ENCODE results near the gene TCAIM.

TCAIM gene

GRCh38 chr3:44337248-44337785 lies 1.2 kb upstream of the TCAIM start:
- H3K9ac ChIP-seq = peak overlapping the region; percentile 81; the same call in 1 of the 2 replicates
- H3K4me1 ChIP-seq (ENCODE audit: low read depth, poor library complexity, severe bottlenecking) = peaks cover 12% of the 10 kb centered on the region
- H3K4me2 ChIP-seq = peak overlapping the region; percentile 82
- no peaks in the 10 kb centered on the region for H3K79me2 ChIP-seq (ENCODE audit: insufficient read depth, low read depth)
- no peaks in the 10 kb centered on the region for H4K20me1 ChIP-seq (ENCODE audit: insufficient read depth)
- no peaks in the 10 kb centered on the region for H3K36me3 ChIP-seq (ENCODE audit: insufficient read depth)
- TF ChIP-seq CTCF (conservative IDR thresholded peaks at IDR 0.05; ENCODE audit: low read depth, low read length) = no peak
- peak overlapping the region; percentile 90 for H2AFZ ChIP-seq (ENCODE audit: low read depth)
- no peak overlapping the region for H3K4me3 ChIP-seq (IDR thresholded peaks at IDR 0.05; ENCODE audit: insufficient read depth, low read depth, low read length)
- H3K27ac ChIP-seq = no peak overlapping the region
- no peaks in the 10 kb centered on the region for H3K27me3 ChIP-seq (ENCODE audit: insufficient read depth, low read depth)

GRCh38 chr3:44338828-44339127 lies 212 bp downstream of the TCAIM start:
- Histone ChIP-seq H3K4me1 (ENCODE audit: low read depth, poor library complexity, severe bottlenecking) (peaks cover 12% of the 10 kb centered on the region), H3K4me2 (peak overlapping the region; percentile 73), H3K79me2 (ENCODE audit: insufficient read depth, low read depth) (no peaks in the 10 kb centered on the region), H3K9ac (peak overlapping the region; percentile 81), H3K4me3 (IDR thresholded peaks at IDR 0.05; ENCODE audit: insufficient read depth, low read depth, low read length) (no peak overlapping the region), H3K27ac (peak overlapping the region; percentile 66), H3K36me3 (ENCODE audit: insufficient read depth) (no peaks in the 10 kb centered on the region), H4K20me1 (ENCODE audit: insufficient read depth) (no peaks in the 10 kb centered on the region), H3K27me3 (ENCODE audit: insufficient read depth, low read depth) (no peaks in the 10 kb centered on the region), H2AFZ (ENCODE audit: low read depth) (peak overlapping the region; percentile 90)
- no peak for TF ChIP-seq CTCF (conservative IDR thresholded peaks at IDR 0.05; ENCODE audit: low read depth, low read length)

GRCh38 chr3:44339181-44340057 lies 853 bp downstream of the TCAIM start:
- Histone ChIP-seq H2AFZ (ENCODE audit: low read depth) (peak overlapping the region; percentile 90), H3K79me2 (ENCODE audit: insufficient read depth, low read depth) (no peaks in the 10 kb centered on the region), H3K36me3 (ENCODE audit: insufficient read depth) (no peaks in the 10 kb centered on the region), H3K4me1 (ENCODE audit: low read depth, poor library complexity, severe bottlenecking) (peaks cover 12% of the 10 kb centered on the region), H3K4me3 (IDR thresholded peaks at IDR 0.05; ENCODE audit: insufficient read depth, low read depth, low read length) (no peak overlapping the region), H3K27me3 (ENCODE audit: insufficient read depth, low read depth) (no peaks in the 10 kb centered on the region), H3K9ac (peak overlapping the region; percentile 81; the same call in 1 of the 2 replicates), H3K4me2 (peak overlapping the region; percentile 73), H4K20me1 (ENCODE audit: insufficient read depth) (no peaks in the 10 kb centered on the region), H3K27ac (peak overlapping the region; percentile 66; the same call in 1 of the 2 replicates)
- no peak for TF ChIP-seq CTCF (conservative IDR thresholded peaks at IDR 0.05; ENCODE audit: low read depth, low read length)

GRCh38 chr3:44340058-44340395 lies 1.5 kb downstream of the TCAIM start:
- Histone ChIP-seq H3K27ac (no peak overlapping the region), H3K36me3 (ENCODE audit: insufficient read depth) (no peaks in the 10 kb centered on the region), H2AFZ (ENCODE audit: low read depth) (no peak overlapping the region), H3K4me1 (ENCODE audit: low read depth, poor library complexity, severe bottlenecking) (peaks cover 12% of the 10 kb centered on the region), H4K20me1 (ENCODE audit: insufficient read depth) (no peaks in the 10 kb centered on the region), H3K79me2 (ENCODE audit: insufficient read depth, low read depth) (no peaks in the 10 kb centered on the region), H3K27me3 (ENCODE audit: insufficient read depth, low read depth) (no peaks in the 10 kb centered on the region), H3K9ac (no peak overlapping the region), H3K4me3 (IDR thresholded peaks at IDR 0.05; ENCODE audit: insufficient read depth, low read depth, low read length) (no peak overlapping the region), H3K4me2 (peak overlapping the region; percentile 73; the same call in 1 of the 2 replicates)
- TF ChIP-seq CTCF (conservative IDR thresholded peaks at IDR 0.05; ENCODE audit: low read depth, low read length) = no peak

Measured in KMS-11 (cell line).